Subcutaneous adipose tissue (tissue), 4 donors: ENCODE results near the gene LIMD2. TPM values are rescaled to one million over a fixed set of nuclear protein-coding genes. Genes with fewer than 3 reads are reported as not detected.

Source experiments
- CTCF ChIP-seq: fragments of 450-650 bp; IDR thresholded peaks from one replicate; pipeline ENCODE4 v1.5.1; 2016; ENCODE audit warnings: low read depth, mild to moderate bottlenecking, control low read depth, antibody characterized with exemption, moderate library complexity
- total RNA-seq, 4 donors: library from RNA; depleted of rRNA; stranded (reverse); fragments of >200 nt; gene quantifications; one replicate each; pipeline ENCODE4 v1.1.0, GENCODE V29; 2016

The LIMD2 gene
- total RNA-seq, 4 donors from 2014 or later: 1.3 to 17.8 (median 6.0) TPM

- TF ChIP-seq CTCF: no peak
Measured at GRCh38 chr17:63716426-63716825, 16.5 kb upstream of the LIMD2 start.

GRCh38 chr17:63714550-63715277, 14.8 kb upstream of the LIMD2 start:
- TF ChIP-seq CTCF: no peak

GRCh38 chr17:63709110-63709509, 9.2 kb upstream of the LIMD2 start:
- TF ChIP-seq CTCF: no peak

- TF ChIP-seq CTCF: no peak
Measured at GRCh38 chr17:63707151-63707550, 7.2 kb upstream of the LIMD2 start.

- no peak for TF ChIP-seq CTCF
Measured at GRCh38 chr17:63706336-63707082, 6.6 kb upstream of the LIMD2 start.

- TF ChIP-seq CTCF: no peak
Measured at GRCh38 chr17:63705657-63706056, 5.7 kb upstream of the LIMD2 start.

- no peak for TF ChIP-seq CTCF
Measured at GRCh38 chr17:63704836-63705235, 4.9 kb upstream of the LIMD2 start.
